ENCODE results near the gene ANKRD53.

The ANKRD53 gene

GRCh38 chr2:71000780-71001591, 22.6 kb downstream of the ANKRD53 start:
- in situ Hi-C loops (cut with MboI; ENCODE audit: low pct_unique_long_range_greater_than_20kb, low sequenced_read_pairs, unreplicated experiment): no loop called here
- DNase-seq (ENCODE audit: low spot score): peak; percentile 81
- TF ChIP-seq CTCF (IDR thresholded peaks at IDR 0.05; ENCODE audit: extremely low read depth, insufficient read depth, missing control alignments): peak; percentile 96

- in situ Hi-C loops (cut with MboI; ENCODE audit: low pct_unique_long_range_greater_than_20kb, low sequenced_read_pairs, unreplicated experiment): no loop called here
- DNase-seq (ENCODE audit: low spot score): no peak
- no peak for TF ChIP-seq CTCF (IDR thresholded peaks at IDR 0.05; ENCODE audit: extremely low read depth, insufficient read depth, missing control alignments)
These were observed 23.1 kb downstream of the ANKRD53 start for GRCh38 chr2:71001592-71001927.

- TF ChIP-seq CTCF (IDR thresholded peaks at IDR 0.05; ENCODE audit: extremely low read depth, insufficient read depth, missing control alignments): no peak
- DNase-seq (ENCODE audit: low spot score): no peak
- in situ Hi-C loops (cut with MboI; ENCODE audit: low pct_unique_long_range_greater_than_20kb, low sequenced_read_pairs, unreplicated experiment): no loop called here
These were observed 23.6 kb downstream of the ANKRD53 start for GRCh38 chr2:71001981-71002570.

GRCh38 chr2:71003396-71003795, 25.0 kb downstream of the ANKRD53 start:
- TF ChIP-seq CTCF (IDR thresholded peaks at IDR 0.05; ENCODE audit: extremely low read depth, insufficient read depth, missing control alignments): no peak

GRCh38 chr2:71003966-71004755, 25.7 kb downstream of the ANKRD53 start:
- no peak for DNase-seq (ENCODE audit: low spot score)
- in situ Hi-C loops (cut with MboI; ENCODE audit: low pct_unique_long_range_greater_than_20kb, low sequenced_read_pairs, unreplicated experiment): no loop called here
- no peak for TF ChIP-seq CTCF (IDR thresholded peaks at IDR 0.05; ENCODE audit: extremely low read depth, insufficient read depth, missing control alignments)

More at GRCh38 chr2:71003396-71003795, 25.0 kb downstream of the ANKRD53 start:
- in situ Hi-C loops (cut with MboI; ENCODE audit: low pct_unique_long_range_greater_than_20kb, low sequenced_read_pairs, unreplicated experiment): no loop called here
- no peak for DNase-seq (ENCODE audit: low spot score)

- TF ChIP-seq CTCF (IDR thresholded peaks at IDR 0.05; ENCODE audit: extremely low read depth, insufficient read depth, missing control alignments): no peak
- in situ Hi-C loops (cut with MboI; ENCODE audit: low pct_unique_long_range_greater_than_20kb, low sequenced_read_pairs, unreplicated experiment): no loop called here
- DNase-seq (ENCODE audit: low spot score): no peak
These were observed 26.4 kb downstream of the ANKRD53 start for GRCh38 chr2:71004857-71005256.
